ENCODE data around the gene SLC9C1.

The SLC9C1 gene

DNA sequence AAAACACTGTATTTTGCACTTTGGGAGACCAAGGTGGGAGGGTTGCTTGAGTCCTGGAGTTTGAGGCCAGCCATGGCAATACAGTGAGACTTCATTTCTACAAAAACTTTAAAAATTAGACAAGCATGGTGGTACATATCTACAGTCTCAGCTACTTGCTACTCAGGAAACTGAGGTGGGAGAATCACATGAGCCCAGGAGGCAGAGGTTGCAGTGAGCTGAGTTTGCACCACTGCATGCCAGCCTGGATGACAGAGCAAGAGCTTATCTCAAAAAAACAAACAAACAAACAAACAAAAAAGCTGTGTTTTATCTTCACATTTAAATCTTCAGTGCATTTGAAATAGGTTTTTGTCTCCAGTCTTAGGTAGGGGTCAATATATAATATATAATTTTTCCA is 4.8 kb upstream of the SLC9C1 start:
- TF ChIP-seq, protein P1, sequence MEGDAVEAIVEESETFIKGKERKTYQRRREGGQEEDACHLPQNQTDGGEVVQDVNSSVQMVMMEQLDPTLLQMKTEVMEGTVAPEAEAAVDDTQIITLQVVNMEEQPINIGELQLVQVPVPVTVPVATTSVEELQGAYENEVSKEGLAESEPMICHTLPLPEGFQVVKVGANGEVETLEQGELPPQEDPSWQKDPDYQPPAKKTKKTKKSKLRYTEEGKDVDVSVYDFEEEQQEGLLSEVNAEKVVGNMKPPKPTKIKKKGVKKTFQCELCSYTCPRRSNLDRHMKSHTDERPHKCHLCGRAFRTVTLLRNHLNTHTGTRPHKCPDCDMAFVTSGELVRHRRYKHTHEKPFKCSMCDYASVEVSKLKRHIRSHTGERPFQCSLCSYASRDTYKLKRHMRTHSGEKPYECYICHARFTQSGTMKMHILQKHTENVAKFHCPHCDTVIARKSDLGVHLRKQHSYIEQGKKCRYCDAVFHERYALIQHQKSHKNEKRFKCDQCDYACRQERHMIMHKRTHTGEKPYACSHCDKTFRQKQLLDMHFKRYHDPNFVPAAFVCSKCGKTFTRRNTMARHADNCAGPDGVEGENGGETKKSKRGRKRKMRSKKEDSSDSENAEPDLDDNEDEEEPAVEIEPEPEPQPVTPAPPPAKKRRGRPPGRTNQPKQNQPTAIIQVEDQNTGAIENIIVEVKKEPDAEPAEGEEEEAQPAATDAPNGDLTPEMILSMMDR (IDR thresholded peaks at IDR 0.05; ENCODE audit: low read depth, low read length): no peak
- in situ Hi-C loops (cut with HindIII; ENCODE audit: low sequenced_read_pairs): no loop called here
- no peak overlapping the region for H3K4me3 ChIP-seq (ENCODE audit: low read depth, low read length)
- DNase-seq (ENCODE audit: low read depth, low spot score): no peak

DNA sequence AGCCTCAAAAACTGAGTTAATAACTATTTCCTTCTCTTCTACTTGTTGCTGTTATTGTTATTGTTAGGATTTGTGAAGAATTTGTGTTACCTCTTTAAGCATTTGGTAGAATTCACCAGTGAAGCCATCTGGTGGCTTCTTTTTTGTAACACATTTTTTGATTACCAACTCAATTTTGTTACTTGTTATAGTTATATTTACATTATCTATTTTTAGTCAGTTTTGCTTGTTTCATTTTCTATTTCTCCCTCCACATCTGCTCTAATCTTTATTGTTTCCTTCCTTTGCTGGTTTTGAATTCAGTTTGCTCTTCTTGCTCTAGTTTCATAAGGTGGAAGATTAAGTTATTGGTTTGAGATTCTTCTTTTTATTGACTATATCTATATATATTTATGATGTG is 3.7 kb upstream of the SLC9C1 start:
- in situ Hi-C loops (cut with HindIII; ENCODE audit: low sequenced_read_pairs): no loop called here
- TF ChIP-seq, protein P1 (IDR thresholded peaks at IDR 0.05; ENCODE audit: low read depth, low read length): no peak
- no peak for DNase-seq (ENCODE audit: low read depth, low spot score)
- H3K4me3 ChIP-seq (ENCODE audit: low read depth, low read length): no peak overlapping the region

DNA sequence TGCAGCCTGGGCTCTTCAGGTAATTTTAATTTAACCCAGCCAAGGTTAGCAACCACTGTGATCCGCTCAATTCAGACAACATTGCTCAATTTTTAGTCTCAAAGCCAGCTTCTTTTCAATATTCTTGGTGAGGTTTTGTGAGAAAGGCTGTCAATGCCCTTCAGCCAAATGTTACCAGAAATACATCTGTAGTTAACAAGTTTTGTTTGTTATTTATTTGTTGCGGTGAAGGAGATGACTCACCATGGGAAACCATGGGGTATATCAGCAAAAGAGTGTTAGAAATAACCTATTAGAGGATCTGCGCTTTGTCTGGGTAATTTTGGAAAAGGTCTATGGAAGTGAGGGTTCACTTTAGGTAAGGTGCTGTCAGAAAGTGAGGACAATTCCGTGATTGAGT is 5.0 kb downstream of the SLC9C1 start:
- TF ChIP-seq, protein P1 (IDR thresholded peaks at IDR 0.05; ENCODE audit: low read depth, low read length): no peak
- in situ Hi-C loops (cut with HindIII; ENCODE audit: low sequenced_read_pairs): no loop called here
- DNase-seq (ENCODE audit: low read depth, low spot score): no peak
- no peak overlapping the region for H3K4me3 ChIP-seq (ENCODE audit: low read depth, low read length)

DNA sequence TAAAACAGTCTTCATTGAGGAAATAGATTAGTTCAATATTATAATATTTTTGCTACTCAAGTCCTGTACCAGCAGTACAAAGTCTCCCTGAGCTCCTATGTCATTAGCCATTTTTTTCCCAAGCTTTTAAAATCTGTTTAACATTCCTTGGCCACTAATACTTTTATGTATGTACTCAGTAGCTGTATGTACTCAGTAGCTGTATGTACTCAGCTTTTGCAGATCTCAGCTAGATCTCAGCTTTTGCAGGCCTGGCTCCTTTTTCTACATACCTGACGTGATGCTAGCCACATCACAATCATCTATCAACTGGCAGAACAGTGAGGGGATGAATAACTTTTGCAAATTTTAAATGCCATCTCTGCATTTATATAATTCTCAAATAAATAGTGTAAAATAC is 13.8 kb downstream of the SLC9C1 start:
- in situ Hi-C loops (cut with HindIII; ENCODE audit: low sequenced_read_pairs): no loop called here
- TF ChIP-seq, protein P1 (IDR thresholded peaks at IDR 0.05; ENCODE audit: low read depth, low read length): no peak
- DNase-seq (ENCODE audit: low read depth, low spot score): no peak
- no peak overlapping the region for H3K4me3 ChIP-seq (ENCODE audit: low read depth, low read length)

DNA sequence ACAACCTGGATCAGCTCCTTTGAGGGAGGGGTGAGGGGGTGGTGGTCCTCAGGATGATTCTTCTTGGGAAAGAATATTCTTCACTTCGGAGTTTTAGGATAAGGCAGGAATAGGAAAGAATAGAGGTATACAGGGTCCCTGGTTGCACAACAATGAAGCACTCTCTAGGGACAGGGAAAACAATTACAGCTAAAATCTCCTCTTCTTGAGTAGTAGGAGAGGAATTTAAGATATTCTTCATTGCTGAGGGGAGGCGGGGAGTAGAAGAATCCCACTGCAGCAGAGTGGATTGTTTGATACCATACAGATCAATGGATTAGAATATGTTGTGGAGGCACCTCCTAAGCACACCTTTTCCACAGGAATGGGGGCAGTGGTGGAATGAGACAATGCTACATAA is 20.5 kb downstream of the SLC9C1 start:
- H3K4me3 ChIP-seq (ENCODE audit: low read depth, low read length): no peak overlapping the region
- TF ChIP-seq, protein P1 (IDR thresholded peaks at IDR 0.05; ENCODE audit: low read depth, low read length): no peak
- in situ Hi-C loops (cut with HindIII; ENCODE audit: low sequenced_read_pairs): no loop called here
- no peak for DNase-seq (ENCODE audit: low read depth, low spot score)

DNA sequence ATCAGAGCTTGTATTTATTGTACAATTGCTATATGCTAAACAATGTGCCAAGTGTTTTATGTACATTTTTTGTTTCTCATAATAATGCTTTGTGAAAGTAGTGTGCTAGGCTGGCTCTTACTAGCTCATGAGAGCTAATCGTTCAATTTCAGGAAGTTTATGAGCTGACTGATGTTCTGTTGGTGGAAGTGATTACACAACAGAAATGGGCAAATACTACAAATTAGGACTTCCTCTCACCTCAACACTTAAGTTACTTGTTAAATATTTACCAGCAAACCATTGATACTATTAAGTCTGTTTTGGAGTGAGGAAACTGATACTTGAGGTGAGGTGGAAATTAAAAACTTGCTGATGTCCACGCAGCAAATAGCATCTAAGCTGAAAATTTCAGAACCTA is 32.3 kb downstream of the SLC9C1 start:
- in situ Hi-C loops (cut with HindIII; ENCODE audit: low sequenced_read_pairs): no loop called here
- DNase-seq (ENCODE audit: low read depth, low spot score): no peak
- H3K4me3 ChIP-seq (ENCODE audit: low read depth, low read length): no peak overlapping the region
- TF ChIP-seq, protein P1 (IDR thresholded peaks at IDR 0.05; ENCODE audit: low read depth, low read length): no peak

DNA sequence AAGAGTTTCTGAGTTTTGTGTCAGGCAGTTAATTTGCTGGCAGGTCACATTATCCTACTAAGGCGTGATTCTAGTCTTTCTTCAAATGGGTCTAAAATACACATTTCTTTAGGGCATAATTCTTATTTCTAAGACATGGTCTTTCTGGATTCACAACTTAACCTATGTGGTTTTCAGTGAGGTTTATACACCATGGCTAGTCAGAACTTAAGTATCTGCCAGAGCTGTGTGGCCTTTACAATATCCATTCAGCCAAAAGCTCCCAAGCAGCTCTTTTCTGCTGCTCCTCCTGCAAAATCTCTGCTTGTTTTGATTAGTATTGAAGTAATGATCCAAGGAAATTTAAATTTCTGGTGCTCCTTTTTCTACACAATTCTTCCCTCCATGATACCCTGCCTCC is 33.5 kb downstream of the SLC9C1 start:
- in situ Hi-C loops (cut with HindIII; ENCODE audit: low sequenced_read_pairs): no loop called here
- no peak for DNase-seq (ENCODE audit: low read depth, low spot score)
- TF ChIP-seq, protein P1 (IDR thresholded peaks at IDR 0.05; ENCODE audit: low read depth, low read length): no peak
- no peak overlapping the region for H3K4me3 ChIP-seq (ENCODE audit: low read depth, low read length)
